SK-N-SH treated with all-trans-retinoic acid at 6 μM for 48 hours (cell line): ENCODE measurements around the gene FRS3.

Experiments used
- ATAC-seq: fragments of 200-7000 bp; cut with Tn5 transposase; 3 replicates; pipeline ENCODE4 v1.9.1; 2020; ENCODE audit warnings: mild to moderate bottlenecking, moderate library complexity
- ARNTL ChIP-seq: fragments of 450-650 bp; formaldehyde crosslinking; IDR thresholded peaks from 2 replicates; pipeline ENCODE4 v1.5.0; 2020; ENCODE audit warnings: low read depth, mild to moderate bottlenecking, moderate library complexity, borderline replicate concordance
- BACH2 ChIP-seq: fragments of 250-450 bp; sonication (Bioruptor Pico); IDR thresholded peaks from 2 replicates; pipeline ENCODE4 v1.9.0; 2021; ENCODE audit warnings: mild to moderate bottlenecking, borderline replicate concordance
- CSDC2 ChIP-seq: fragments of 250-450 bp; sonication (Bioruptor Pico); IDR thresholded peaks from 2 replicates; pipeline ENCODE4 v1.5.0; 2020; ENCODE audit warnings: mild to moderate bottlenecking, moderate library complexity
- CSRNP3 ChIP-seq: fragments of 250-450 bp; sonication (Bioruptor Pico); IDR thresholded peaks from 2 replicates; pipeline ENCODE4 v1.5.1; 2021; ENCODE audit warnings: mild to moderate bottlenecking, moderate library complexity
- ESRRG ChIP-seq: fragments of 250-450 bp; sonication (Bioruptor Pico); IDR thresholded peaks from 2 replicates; pipeline ENCODE4 v1.6.1; 2021; ENCODE audit warnings: mild to moderate bottlenecking
- GLIS3 ChIP-seq: fragments of 250-450 bp; sonication (Bioruptor Pico); IDR thresholded peaks from 2 replicates; pipeline ENCODE4 v1.5.0; 2020; ENCODE audit warnings: mild to moderate bottlenecking, moderate library complexity
- ISL1 ChIP-seq: fragments of 250-450 bp; sonication (Bioruptor Pico); IDR thresholded peaks from 2 replicates; pipeline ENCODE4 v2.1.2; 2022; ENCODE audit warnings: mild to moderate bottlenecking, moderate library complexity
- OSR1 ChIP-seq: fragments of 250-450 bp; sonication (Bioruptor Pico); IDR thresholded peaks from 2 replicates; pipeline ENCODE4 v1.8.0; 2022; ENCODE audit warnings: moderate library complexity, mild to moderate bottlenecking, inconsistent platforms
- PATZ1 ChIP-seq: fragments of 250-450 bp; sonication (Bioruptor Pico); IDR thresholded peaks from 2 replicates; pipeline ENCODE4 v1.8.0; 2020; ENCODE audit warnings: mild to moderate bottlenecking, moderate library complexity, borderline replicate concordance
- PPARA ChIP-seq: fragments of 250-450 bp; sonication (Bioruptor Pico); IDR thresholded peaks from 2 replicates; pipeline ENCODE4 v1.5.0; 2020; ENCODE audit warnings: mild to moderate bottlenecking, borderline replicate concordance
- RARB ChIP-seq: fragments of 250-450 bp; sonication (Bioruptor Pico); IDR thresholded peaks from 2 replicates; pipeline ENCODE4 v1.8.0; 2021; ENCODE audit warnings: mild to moderate bottlenecking, moderate library complexity
- TCF4 ChIP-seq: fragments of 250-450 bp; sonication (Bioruptor Pico); IDR thresholded peaks from 2 replicates; pipeline ENCODE4 v1.8.0; 2021; ENCODE audit warnings: mild to moderate bottlenecking, moderate library complexity, borderline replicate concordance
- ZC3H10 ChIP-seq: fragments of 250-450 bp; sonication (Bioruptor Pico); IDR thresholded peaks from 2 replicates; pipeline ENCODE4 v1.5.1; 2021; ENCODE audit warnings: mild to moderate bottlenecking, moderate library complexity
- ZFP3 ChIP-seq: fragments of 250-450 bp; sonication (Bioruptor Pico); IDR thresholded peaks from 2 replicates; pipeline ENCODE4 v1.5.0; 2020; ENCODE audit warnings: mild to moderate bottlenecking, moderate library complexity
- ZFP30 ChIP-seq: fragments of 450-650 bp; formaldehyde crosslinking; IDR thresholded peaks from 2 replicates; pipeline ENCODE4 v1.5.0; 2022; ENCODE audit warnings: mild to moderate bottlenecking, moderate library complexity
- ZNF565 ChIP-seq: fragments of 450-650 bp; formaldehyde crosslinking; conservative IDR thresholded peaks from 2 replicates; pipeline ENCODE4 v1.5.0; 2020; ENCODE audit warnings: low read depth, mild to moderate bottlenecking, moderate library complexity
- ZNF70 ChIP-seq: fragments of 450-650 bp; formaldehyde crosslinking; IDR thresholded peaks from 2 replicates; pipeline ENCODE4 v1.5.0; 2020; ENCODE audit warnings: mild to moderate bottlenecking, moderate library complexity
- ZNF8 ChIP-seq: fragments of 450-650 bp; formaldehyde crosslinking; IDR thresholded peaks from 2 replicates; pipeline ENCODE4 v1.5.0; 2020; ENCODE audit warnings: mild to moderate bottlenecking, moderate library complexity
- TF ChIP-seq, protein P1 (sequence below): fragments of 250-450 bp; sonication (Bioruptor Pico); IDR thresholded peaks from 2 replicates; pipeline ENCODE4 v1.8.0; 2021; ENCODE audit warnings: low read depth, mild to moderate bottlenecking, moderate library complexity, borderline replicate concordance
- TF ChIP-seq, protein P2 (sequence below): fragments of 250-450 bp; sonication (Bioruptor Pico); IDR thresholded peaks from 2 replicates; pipeline ENCODE4 v1.5.1; 2020; ENCODE audit warnings: low read depth, mild to moderate bottlenecking, moderate library complexity

FRS3 gene

DNA sequence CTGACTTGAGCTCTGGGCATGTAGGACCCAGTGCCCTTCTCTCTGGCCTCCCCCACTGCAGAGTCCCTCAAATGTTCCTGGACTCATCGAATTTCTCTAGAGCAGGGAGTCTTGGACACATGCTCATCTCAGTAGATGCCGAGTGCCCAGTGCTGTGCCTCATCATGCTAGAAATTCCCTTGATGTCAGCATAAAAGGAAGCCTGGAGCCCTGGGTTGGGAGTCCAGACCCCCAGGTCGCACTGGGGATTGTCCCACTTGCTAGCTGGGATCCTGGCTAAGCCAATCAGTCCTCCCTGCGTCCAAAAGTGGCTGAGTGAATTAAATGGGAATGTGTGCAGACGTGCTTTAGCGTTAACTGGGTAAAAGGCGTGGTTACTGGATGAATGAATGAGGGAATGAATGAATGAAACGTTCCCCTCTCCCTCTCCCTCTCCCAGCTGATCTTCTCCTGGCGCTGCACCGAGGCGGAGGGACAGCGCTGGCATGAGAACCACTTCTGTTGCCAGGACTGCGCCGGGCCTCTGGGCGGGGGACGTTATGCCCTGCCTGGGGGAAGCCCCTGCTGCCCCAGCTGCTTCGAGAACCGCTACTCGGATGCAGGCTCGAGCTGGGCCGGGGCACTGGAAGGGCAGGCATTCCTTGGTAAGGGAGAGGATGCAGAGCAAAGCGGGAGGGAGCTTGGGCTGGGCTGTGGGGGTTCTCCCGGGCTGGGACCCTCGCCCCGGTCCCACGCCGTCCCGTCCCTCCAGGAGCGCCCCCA lies 6.2 kb upstream of the FRS3 start:
- no peak for TF ChIP-seq TCF4 (CRISPR knock-in tag)
- TF ChIP-seq PATZ1 (CRISPR knock-in tag), result no peak
- TF ChIP-seq, protein P1, sequence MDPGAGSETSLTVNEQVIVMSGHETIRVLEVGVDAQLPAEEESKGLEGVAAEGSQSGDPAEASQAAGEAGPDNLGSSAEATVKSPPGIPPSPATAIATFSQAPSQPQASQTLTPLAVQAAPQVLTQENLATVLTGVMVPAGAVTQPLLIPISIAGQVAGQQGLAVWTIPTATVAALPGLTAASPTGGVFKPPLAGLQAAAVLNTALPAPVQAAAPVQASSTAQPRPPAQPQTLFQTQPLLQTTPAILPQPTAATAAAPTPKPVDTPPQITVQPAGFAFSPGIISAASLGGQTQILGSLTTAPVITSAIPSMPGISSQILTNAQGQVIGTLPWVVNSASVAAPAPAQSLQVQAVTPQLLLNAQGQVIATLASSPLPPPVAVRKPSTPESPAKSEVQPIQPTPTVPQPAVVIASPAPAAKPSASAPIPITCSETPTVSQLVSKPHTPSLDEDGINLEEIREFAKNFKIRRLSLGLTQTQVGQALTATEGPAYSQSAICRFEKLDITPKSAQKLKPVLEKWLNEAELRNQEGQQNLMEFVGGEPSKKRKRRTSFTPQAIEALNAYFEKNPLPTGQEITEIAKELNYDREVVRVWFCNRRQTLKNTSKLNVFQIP (CRISPR knock-in tag), result no peak
- TF ChIP-seq GLIS3 (CRISPR knock-in tag), result no peak
- TF ChIP-seq ZNF8 (CRISPR knock-in tag), result no peak
- no peak for TF ChIP-seq ISL1 (CRISPR knock-in tag)
- TF ChIP-seq, protein P2, sequence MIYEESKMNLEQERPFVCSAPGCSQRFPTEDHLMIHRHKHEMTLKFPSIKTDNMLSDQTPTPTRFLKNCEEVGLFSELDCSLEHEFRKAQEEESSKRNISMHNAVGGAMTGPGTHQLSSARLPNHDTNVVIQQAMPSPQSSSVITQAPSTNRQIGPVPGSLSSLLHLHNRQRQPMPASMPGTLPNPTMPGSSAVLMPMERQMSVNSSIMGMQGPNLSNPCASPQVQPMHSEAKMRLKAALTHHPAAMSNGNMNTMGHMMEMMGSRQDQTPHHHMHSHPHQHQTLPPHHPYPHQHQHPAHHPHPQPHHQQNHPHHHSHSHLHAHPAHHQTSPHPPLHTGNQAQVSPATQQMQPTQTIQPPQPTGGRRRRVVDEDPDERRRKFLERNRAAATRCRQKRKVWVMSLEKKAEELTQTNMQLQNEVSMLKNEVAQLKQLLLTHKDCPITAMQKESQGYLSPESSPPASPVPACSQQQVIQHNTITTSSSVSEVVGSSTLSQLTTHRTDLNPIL, result no peak
- no peak for TF ChIP-seq ZFP30 (CRISPR knock-in tag)
- TF ChIP-seq CSRNP3, result no peak
- no peak for TF ChIP-seq ESRRG (CRISPR knock-in tag)
- no peak for TF ChIP-seq RARB
- no peak for TF ChIP-seq CSDC2
- no peak for TF ChIP-seq ZFP3
- ATAC-seq, result peak; percentile 28

GRCh38 chr6:41785254-41785653 lies 5.6 kb upstream of the FRS3 start:
- no peak for ATAC-seq
- TF ChIP-seq ZNF565 (CRISPR knock-in tag) (no peak), ZNF8 (CRISPR knock-in tag) (no peak), ZC3H10 (CRISPR knock-in tag) (no peak), BACH2 (CRISPR knock-in tag) (no peak), OSR1 (no peak), ZFP30 (CRISPR knock-in tag) (no peak), RARB (no peak), ESRRG (CRISPR knock-in tag) (no peak), CSDC2 (no peak), PPARA (CRISPR knock-in tag) (no peak), TCF4 (CRISPR knock-in tag) (no peak), GLIS3 (CRISPR knock-in tag) (no peak), CSRNP3 (no peak), ARNTL (CRISPR knock-in tag) (no peak), ISL1 (CRISPR knock-in tag) (no peak), ZNF70 (CRISPR knock-in tag) (no peak)
- TF ChIP-seq, protein P2, result no peak
- TF ChIP-seq, protein P1 (CRISPR knock-in tag), result no peak
